ENCODE results near the gene SLC39A1.

The SLC39A1 gene

DNA sequence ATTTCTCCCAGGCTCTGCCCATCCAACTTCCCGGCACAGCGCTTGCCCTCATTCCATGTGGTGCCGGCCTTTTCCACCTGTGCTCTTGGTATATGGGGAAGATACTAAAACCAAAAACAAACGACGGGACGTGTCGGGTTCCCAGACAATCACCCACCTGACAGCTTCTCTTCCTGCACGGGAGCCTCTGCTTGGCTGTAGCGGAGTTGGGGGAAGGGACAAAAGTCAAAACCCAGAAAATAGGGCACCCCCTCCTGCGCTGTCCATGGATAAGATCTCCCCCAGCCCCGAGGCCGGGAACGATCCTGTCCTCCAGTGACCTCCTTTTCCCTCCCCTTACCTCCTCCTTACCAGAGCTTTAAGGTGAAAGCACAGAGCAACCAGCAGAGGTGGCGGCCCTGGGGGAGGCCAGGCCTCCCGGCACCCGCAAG lies 13.5 kb upstream of the SLC39A1 start:
- Histone ChIP-seq H2AFZ (ENCODE audit: low read depth) (peak overlapping the region; percentile 88), H3K4me1 (ENCODE audit: low read depth, poor library complexity, severe bottlenecking) (peaks cover 28% of the 10 kb centered on the region), H4K20me1 (ENCODE audit: insufficient read depth) (no peaks in the 10 kb centered on the region), H3K79me2 (ENCODE audit: insufficient read depth, low read depth) (peaks cover 21% of the 10 kb centered on the region), H3K27ac (peak overlapping the region; percentile 60), H3K36me3 (ENCODE audit: insufficient read depth) (peaks cover 12% of the 10 kb centered on the region; the same call in 1 of the 2 replicates), H3K4me3 (IDR thresholded peaks at IDR 0.05; ENCODE audit: insufficient read depth, low read depth, low read length) (peak overlapping the region; percentile 99), H3K4me2 (peak overlapping the region; percentile 56), H3K27me3 (ENCODE audit: insufficient read depth, low read depth) (no peaks in the 10 kb centered on the region), H3K9ac (peak overlapping the region; percentile 83)
- TF ChIP-seq, protein P1, sequence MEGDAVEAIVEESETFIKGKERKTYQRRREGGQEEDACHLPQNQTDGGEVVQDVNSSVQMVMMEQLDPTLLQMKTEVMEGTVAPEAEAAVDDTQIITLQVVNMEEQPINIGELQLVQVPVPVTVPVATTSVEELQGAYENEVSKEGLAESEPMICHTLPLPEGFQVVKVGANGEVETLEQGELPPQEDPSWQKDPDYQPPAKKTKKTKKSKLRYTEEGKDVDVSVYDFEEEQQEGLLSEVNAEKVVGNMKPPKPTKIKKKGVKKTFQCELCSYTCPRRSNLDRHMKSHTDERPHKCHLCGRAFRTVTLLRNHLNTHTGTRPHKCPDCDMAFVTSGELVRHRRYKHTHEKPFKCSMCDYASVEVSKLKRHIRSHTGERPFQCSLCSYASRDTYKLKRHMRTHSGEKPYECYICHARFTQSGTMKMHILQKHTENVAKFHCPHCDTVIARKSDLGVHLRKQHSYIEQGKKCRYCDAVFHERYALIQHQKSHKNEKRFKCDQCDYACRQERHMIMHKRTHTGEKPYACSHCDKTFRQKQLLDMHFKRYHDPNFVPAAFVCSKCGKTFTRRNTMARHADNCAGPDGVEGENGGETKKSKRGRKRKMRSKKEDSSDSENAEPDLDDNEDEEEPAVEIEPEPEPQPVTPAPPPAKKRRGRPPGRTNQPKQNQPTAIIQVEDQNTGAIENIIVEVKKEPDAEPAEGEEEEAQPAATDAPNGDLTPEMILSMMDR (conservative IDR thresholded peaks at IDR 0.05; ENCODE audit: low read depth, low read length), result 0 out of 2 replicates have a peak, but pooled peaks have one; percentile 17

DNA sequence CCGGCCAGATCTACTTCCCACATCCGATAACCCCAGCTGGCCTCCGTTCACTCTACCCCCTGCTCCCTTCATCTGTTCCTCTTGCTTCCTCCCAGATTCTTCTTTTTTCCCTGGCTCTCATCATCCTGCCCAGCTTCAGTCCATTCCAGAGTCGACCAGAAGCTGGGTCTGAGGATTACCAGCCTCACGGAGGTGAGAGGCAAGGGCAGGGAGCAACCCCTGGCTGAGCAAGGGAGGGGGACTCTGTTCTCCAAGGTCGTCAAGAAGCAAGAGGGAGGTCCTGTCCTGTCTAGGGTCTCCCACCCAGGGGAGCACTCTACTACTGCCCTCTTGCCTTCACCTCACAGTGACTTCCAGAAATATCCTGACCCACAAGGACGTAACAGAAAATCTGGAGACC lies 10.2 kb upstream of the SLC39A1 start:
- Histone ChIP-seq H3K36me3 (ENCODE audit: insufficient read depth) (peaks cover 12% of the 10 kb centered on the region; the same call in 1 of the 2 replicates), H3K27ac (no peak overlapping the region), H4K20me1 (ENCODE audit: insufficient read depth) (no peaks in the 10 kb centered on the region), H3K9ac (no peak overlapping the region), H3K4me3 (IDR thresholded peaks at IDR 0.05; ENCODE audit: insufficient read depth, low read depth, low read length) (no peak overlapping the region), H3K4me1 (ENCODE audit: low read depth, poor library complexity, severe bottlenecking) (peaks cover 30% of the 10 kb centered on the region), H3K79me2 (ENCODE audit: insufficient read depth, low read depth) (peaks cover 21% of the 10 kb centered on the region), H2AFZ (ENCODE audit: low read depth) (no peak overlapping the region), H3K4me2 (no peak overlapping the region), H3K27me3 (ENCODE audit: insufficient read depth, low read depth) (no peaks in the 10 kb centered on the region)
- TF ChIP-seq, protein P1 (conservative IDR thresholded peaks at IDR 0.05; ENCODE audit: low read depth, low read length), result no peak

DNA sequence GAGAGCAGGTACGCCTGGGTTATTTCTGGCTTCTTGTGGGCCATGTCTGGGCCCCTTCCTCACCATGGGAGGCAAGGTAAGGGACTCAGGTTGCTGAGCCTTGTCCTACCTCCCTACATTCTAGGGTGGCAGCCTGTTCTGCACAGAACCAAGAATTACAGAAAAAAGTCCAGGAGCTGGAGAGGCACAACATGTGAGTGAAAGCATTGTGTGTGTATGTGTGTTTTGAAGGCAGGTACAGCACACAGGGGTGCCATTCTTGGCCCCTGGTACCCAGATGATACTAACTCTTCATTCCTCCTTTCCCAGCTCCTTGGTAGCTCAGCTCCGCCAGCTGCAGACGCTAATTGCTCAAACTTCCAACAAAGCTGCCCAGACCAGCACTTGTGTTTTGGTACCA lies 9.7 kb upstream of the SLC39A1 start:
- H2AFZ ChIP-seq (ENCODE audit: low read depth), result no peak overlapping the region
- H4K20me1 ChIP-seq (ENCODE audit: insufficient read depth), result no peaks in the 10 kb centered on the region
- peaks cover 30% of the 10 kb centered on the region for H3K4me1 ChIP-seq (ENCODE audit: low read depth, poor library complexity, severe bottlenecking)
- no peaks in the 10 kb centered on the region for H3K27me3 ChIP-seq (ENCODE audit: insufficient read depth, low read depth)
- TF ChIP-seq, protein P1 (conservative IDR thresholded peaks at IDR 0.05; ENCODE audit: low read depth, low read length), result no peak
- no peak overlapping the region for H3K4me3 ChIP-seq (IDR thresholded peaks at IDR 0.05; ENCODE audit: insufficient read depth, low read depth, low read length)
- no peak overlapping the region for H3K9ac ChIP-seq
- H3K27ac ChIP-seq, result no peak overlapping the region
- peaks cover 12% of the 10 kb centered on the region; the same call in 1 of the 2 replicates for H3K36me3 ChIP-seq (ENCODE audit: insufficient read depth)
- H3K4me2 ChIP-seq, result no peak overlapping the region
- peaks cover 21% of the 10 kb centered on the region for H3K79me2 ChIP-seq (ENCODE audit: insufficient read depth, low read depth)

DNA sequence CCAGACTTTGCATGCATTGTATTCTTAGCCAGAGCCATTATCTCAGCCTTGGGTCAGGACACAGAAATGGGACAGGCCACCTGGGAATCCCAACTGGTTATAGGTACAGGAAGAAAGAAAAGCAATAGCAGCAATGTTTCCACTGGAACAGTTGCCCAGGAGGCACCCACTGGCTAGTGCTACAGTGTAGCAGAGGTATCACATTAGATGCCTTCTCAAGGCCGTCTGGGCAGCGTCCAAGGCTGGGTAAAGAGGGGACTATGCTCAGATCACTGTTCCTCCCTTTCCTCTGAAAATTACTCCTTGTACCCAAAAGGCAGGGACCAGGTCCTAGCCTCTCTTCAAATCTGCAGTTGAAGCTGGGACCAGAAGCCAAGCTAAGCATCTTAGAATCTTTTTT lies 7.0 kb upstream of the SLC39A1 start:
- no peak overlapping the region for H3K27ac ChIP-seq
- H3K9ac ChIP-seq, result no peak overlapping the region
- no peak overlapping the region for H2AFZ ChIP-seq (ENCODE audit: low read depth)
- no peak overlapping the region for H3K4me3 ChIP-seq (IDR thresholded peaks at IDR 0.05; ENCODE audit: insufficient read depth, low read depth, low read length)
- TF ChIP-seq, protein P1 (conservative IDR thresholded peaks at IDR 0.05; ENCODE audit: low read depth, low read length), result no peak
- H3K79me2 ChIP-seq (ENCODE audit: insufficient read depth, low read depth), result peaks cover 17% of the 10 kb centered on the region
- peaks cover 12% of the 10 kb centered on the region; the same call in 1 of the 2 replicates for H3K36me3 ChIP-seq (ENCODE audit: insufficient read depth)
- peaks cover 34% of the 10 kb centered on the region for H3K4me1 ChIP-seq (ENCODE audit: low read depth, poor library complexity, severe bottlenecking)
- H4K20me1 ChIP-seq (ENCODE audit: insufficient read depth), result no peaks in the 10 kb centered on the region
- H3K27me3 ChIP-seq (ENCODE audit: insufficient read depth, low read depth), result no peaks in the 10 kb centered on the region
- H3K4me2 ChIP-seq, result no peak overlapping the region
